ENCODE results near the gene CCNA2. TPM values are rescaled to one million over a fixed set of nuclear protein-coding genes. Genes with fewer than 3 reads are reported as not detected.

Gene CCNA2
- total RNA-seq, 1 experiment from 2014 or later = 89.2 TPM

DNA sequence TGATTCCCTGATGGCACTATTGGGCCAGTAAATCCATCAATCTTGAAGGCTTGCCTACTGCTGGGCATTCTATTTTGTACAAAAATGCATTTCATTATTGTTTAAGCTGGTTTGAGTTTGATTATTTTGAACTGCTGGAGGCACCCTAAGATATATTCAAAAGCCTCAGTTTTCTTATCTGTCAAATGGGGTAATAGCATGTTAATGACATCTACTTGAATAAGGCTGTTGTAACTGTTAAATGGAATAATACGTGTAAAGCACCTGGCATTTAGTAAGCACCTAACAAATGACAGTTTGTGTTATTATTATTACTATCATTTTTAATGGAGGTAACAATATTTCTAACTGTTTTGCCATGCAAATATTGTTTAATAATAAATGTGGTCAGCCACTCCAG, 51.8 kb downstream of the CCNA2 start:
- no peaks in the 10 kb centered on the region for H3K9me3 Mint-ChIP-seq
- no peak overlapping the region for H3K9ac ChIP-seq (ENCODE audit: extremely low read depth, insufficient read length, low read length)
- no peaks in the 10 kb centered on the region for H3K79me2 ChIP-seq (ENCODE audit: insufficient read depth, low read length)
- H3K9me3 ChIP-seq (ENCODE audit: control insufficient read depth, low read depth, low read length) = no peaks in the 10 kb centered on the region
- no peaks in the 10 kb centered on the region for H3K36me3 Mint-ChIP-seq (ENCODE audit: insufficient read depth in 1 of 3, low read depth in 3 of 3)
- no peak overlapping the region for H3K23ac ChIP-seq (ENCODE audit: insufficient read length, low read depth, low read length)
- no peak overlapping the region for H2AK5ac ChIP-seq (ENCODE audit: insufficient read length, low read length)
- H3T11ph ChIP-seq (ENCODE audit: low read length) = no peak overlapping the region
- no peak overlapping the region for H4K5ac ChIP-seq (ENCODE audit: insufficient read length, low read depth, low read length)
- peaks cover 55% of the 10 kb centered on the region for H3K27me3 Mint-ChIP-seq (ENCODE audit: low read depth)
- no peak overlapping the region for H2BK5ac ChIP-seq (ENCODE audit: insufficient read length, low read length)
- no peak overlapping the region for H3K56ac ChIP-seq (ENCODE audit: insufficient read length, low read depth, low read length)
- H3K4me1 ChIP-seq (ENCODE audit: insufficient read depth, low read length) = no peaks in the 10 kb centered on the region
- peaks cover 10 to 11% of the 10 kb centered on the region in 2 experiments for H3K4me1 Mint-ChIP-seq
- peaks cover 7% of the 10 kb centered on the region; the same call in 1 of the 2 replicates for H3K27me3 ChIP-seq (ENCODE audit: insufficient read depth, low read length)
- H3K18ac ChIP-seq (ENCODE audit: insufficient read length, low read depth, low read length) = no peak overlapping the region
- no peak overlapping the region for H2BK120ac ChIP-seq (ENCODE audit: low read depth, low read length, poor library complexity, severe bottlenecking)
- H4K91ac ChIP-seq (ENCODE audit: insufficient read length, low read depth, low read length) = no peak overlapping the region
- no CpG with 5 or more reads among the region's 1 CpG for WGBS (ENCODE audit: extremely low coverage, insufficient read length, low lambda C conversion rate)
- no peak overlapping the region for H3K27ac Mint-ChIP-seq
- no peak overlapping the region for H3K4me2 ChIP-seq (ENCODE audit: insufficient read depth, insufficient read length, low read length)
- TF ChIP-seq, protein P1, sequence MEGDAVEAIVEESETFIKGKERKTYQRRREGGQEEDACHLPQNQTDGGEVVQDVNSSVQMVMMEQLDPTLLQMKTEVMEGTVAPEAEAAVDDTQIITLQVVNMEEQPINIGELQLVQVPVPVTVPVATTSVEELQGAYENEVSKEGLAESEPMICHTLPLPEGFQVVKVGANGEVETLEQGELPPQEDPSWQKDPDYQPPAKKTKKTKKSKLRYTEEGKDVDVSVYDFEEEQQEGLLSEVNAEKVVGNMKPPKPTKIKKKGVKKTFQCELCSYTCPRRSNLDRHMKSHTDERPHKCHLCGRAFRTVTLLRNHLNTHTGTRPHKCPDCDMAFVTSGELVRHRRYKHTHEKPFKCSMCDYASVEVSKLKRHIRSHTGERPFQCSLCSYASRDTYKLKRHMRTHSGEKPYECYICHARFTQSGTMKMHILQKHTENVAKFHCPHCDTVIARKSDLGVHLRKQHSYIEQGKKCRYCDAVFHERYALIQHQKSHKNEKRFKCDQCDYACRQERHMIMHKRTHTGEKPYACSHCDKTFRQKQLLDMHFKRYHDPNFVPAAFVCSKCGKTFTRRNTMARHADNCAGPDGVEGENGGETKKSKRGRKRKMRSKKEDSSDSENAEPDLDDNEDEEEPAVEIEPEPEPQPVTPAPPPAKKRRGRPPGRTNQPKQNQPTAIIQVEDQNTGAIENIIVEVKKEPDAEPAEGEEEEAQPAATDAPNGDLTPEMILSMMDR (conservative IDR thresholded peaks at IDR 0.05) = no peak
- no peak overlapping the region for H3K14ac ChIP-seq (ENCODE audit: insufficient read depth, low read length)
- no peak overlapping the region for H4K8ac ChIP-seq (replicated peaks; ENCODE audit: insufficient read length, low read depth, low read length)
- no peak overlapping the region for H3K4me3 Mint-ChIP-seq
- no peak overlapping the region for H3K27ac ChIP-seq (ENCODE audit: insufficient read length, low read depth, low read length)
- no peaks in the 10 kb centered on the region for H4K20me1 ChIP-seq (ENCODE audit: control insufficient read depth, insufficient read depth, insufficient read length)
- H2BK20ac ChIP-seq (ENCODE audit: low read depth, low read length, poor library complexity, severe bottlenecking) = no peak overlapping the region
- H2BK15ac ChIP-seq (ENCODE audit: low read depth, low read length) = no peak overlapping the region
- no peak overlapping the region for H3K4ac ChIP-seq (ENCODE audit: low read depth, low read length)
- no peak overlapping the region for H2AFZ ChIP-seq (ENCODE audit: low read length)
- no peak overlapping the region for H2BK12ac ChIP-seq (ENCODE audit: insufficient read length, low read depth, low read length)
- DNase-seq = no peak
- H3K23me2 ChIP-seq (ENCODE audit: insufficient read length, low read depth, low read length, poor library complexity, severe bottlenecking) = no peaks in the 10 kb centered on the region
- H3K79me1 ChIP-seq (ENCODE audit: insufficient read depth, low read depth, low read length, poor library complexity, severe bottlenecking) = no peaks in the 10 kb centered on the region

Data from H9 (cell line).